K562 (cell line): Measurements from ENCODE around the gene ASIC1. TPM values are rescaled to one million over a fixed set of nuclear protein-coding genes. Genes with fewer than 3 reads are reported as not detected.

Experiments used
- BMI1 ChIP-seq: fragments of 150-350 bp; IDR thresholded peaks from 2 replicates; pipeline ENCODE4 v1.6.1; 2014; ENCODE audit warnings: low read length
- CTCFL ChIP-seq: IDR thresholded peaks from 2 replicates; pipeline ENCODE4 v1.6.1; 2011; ENCODE audit warnings: borderline replicate concordance, low read depth, mild to moderate bottlenecking, moderate library complexity, low read length; ENCODE audit not compliant: insufficient read depth, poor library complexity, severe bottlenecking
- E4F1 ChIP-seq: fragments of 250-450 bp; sonication (Bioruptor Pico); IDR thresholded peaks from 2 replicates; pipeline ENCODE4 v1.5.0; 2021; ENCODE audit warnings: mild to moderate bottlenecking, borderline replicate concordance
- HES1 ChIP-seq: fragments of 450-650 bp; IDR thresholded peaks from 2 replicates; pipeline ENCODE4 v1.6.1; 2016; ENCODE audit warnings: low read depth, mild to moderate bottlenecking, moderate library complexity
- JUND ChIP-seq, 2 experiments: IDR thresholded peaks; 2 replicates in 1 of 2; 3 replicates in 1 of 2; pipeline ENCODE4 v1.6.1; 2011; ENCODE audit warnings: borderline replicate concordance in 2 of 2, low read depth in 2 of 2, low read length in 2 of 2, improper control_type of control experiment in 1 of 2, missing biosample characterization in 1 of 2, missing genetic modification characterization in 1 of 2, missing genetic modification reagents in 1 of 2
- KDM2B ChIP-seq: fragments of 250-450 bp; sonication (Bioruptor Pico); IDR thresholded peaks from 2 replicates; pipeline ENCODE4 v1.8.0; 2021; ENCODE audit warnings: mild to moderate bottlenecking, moderate library complexity
- KLF16 ChIP-seq: IDR thresholded peaks from 2 replicates; pipeline ENCODE4 v1.6.1; 2016; ENCODE audit warnings: antibody characterized with exemption
- SMARCA4 ChIP-seq: fragments of 450-650 bp; IDR thresholded peaks from 2 replicates; pipeline ENCODE4 v1.6.1; 2016
- TEAD4 ChIP-seq, 2 experiments: sonication (generic) in 1 of 2; formaldehyde crosslinking in 1 of 2; IDR thresholded peaks; 2 replicates each; pipeline versions ENCODE4 v1.6.1 to v1.8.0; 2012 to 2022; ENCODE audit warnings: borderline replicate concordance in 1 of 2, inconsistent platforms in 1 of 2, low read length in 1 of 2, mild to moderate bottlenecking in 1 of 2, missing genetic modification reagents in 1 of 2
- ZBTB43 ChIP-seq: sonication (generic); formaldehyde crosslinking; IDR thresholded peaks from 2 replicates; pipeline ENCODE4 v1.8.0; 2023; ENCODE audit warnings: mild to moderate bottlenecking, missing genetic modification reagents
- ZNF398 ChIP-seq: fragments of 250-450 bp; sonication (Bioruptor Pico); IDR thresholded peaks from 2 replicates; pipeline ENCODE4 v1.8.0; 2021; ENCODE audit warnings: moderate library complexity, mild to moderate bottlenecking, inconsistent platforms
- ZNF512 ChIP-seq: IDR thresholded peaks from 2 replicates; pipeline ENCODE4 v1.6.1; 2016; ENCODE audit warnings: missing genetic modification characterization, missing compliant biosample characterization
- ZNF830 ChIP-seq: fragments of 250-450 bp; sonication (Bioruptor Pico); IDR thresholded peaks from 2 replicates; pipeline ENCODE4 v1.5.0; 2021; ENCODE audit warnings: mild to moderate bottlenecking
- polyA plus RNA-seq, 8 experiments: library from polyadenylated mRNA; depleted of rRNA in 4 of 8; stranded (reverse) in 5 of 8; unstranded in 3 of 8; fragments of >200 nt; fragmentation: Nextera tagmentation in 2 of 8; fragmentation: Illumina TruSeq in 1 of 8; extraction: Ambion mirVana in 2 of 8; extraction: Trizol in 1 of 8; gene quantifications; 2 replicates each; pipeline versions ENCODE4 v1.2.1 to v1.2.3, GENCODE V29; 2011 to 2014; ENCODE audit warnings: inconsistent platforms in 1 of 8, missing spikeins in 1 of 8
- total RNA-seq, 7 experiments: library from RNA; depleted of rRNA in 6 of 7; stranded (reverse); fragments of >200 nt in 6 of 7; fragmentation: Illumina TruSeq in 2 of 7; extraction: Trizol in 2 of 7; gene quantifications; 2 replicates each; pipeline versions ENCODE4 v1.2.1 to v1.2.3, GENCODE V29; 2011 to 2021; ENCODE audit warnings: low replicate concordance in 1 of 7

ASIC1 gene
- total and polyA plus RNA-seq, 9 of the 15 experiments (the other 6 are each of a cell fraction or from before 2014, with no cell fraction given), result 0.01 to 1.7 (median 0.45) TPM

GRCh38 chr12:50025187-50026059, 32.0 kb upstream of the ASIC1 start, which contains the start of gene RACGAP1 (continued):
- TF ChIP-seq ZBTB43, result no peak
- TF ChIP-seq SMARCA4, result no peak
- TF ChIP-seq ZNF512 (tag), result no peak
- TF ChIP-seq BMI1, result no peak
- TF ChIP-seq KLF16, result no peak
- no peak for TF ChIP-seq HES1
- no peak for TF ChIP-seq ZNF830 (CRISPR knock-in tag)
- no peak for TF ChIP-seq ZNF398
- no peak for TF ChIP-seq KDM2B
- no peak for TF ChIP-seq TEAD4 (IDR thresholded peaks at IDR 0.05; ENCODE audit: low read length)
- no peak for TF ChIP-seq TEAD4 (CRISPR knock-in tag; IDR thresholded peaks at IDR 0.05; ENCODE audit: borderline replicate concordance)
- 0 out of 2 replicates have a peak, but pooled peaks have one; percentile 14 for TF ChIP-seq E4F1 (CRISPR knock-in tag)
- no peak for TF ChIP-seq CTCFL
- peak; percentile 76 for TF ChIP-seq JUND (IDR thresholded peaks at IDR 0.05; ENCODE audit: borderline replicate concordance, low read depth, low read length)
- peak; percentile 74; the same call in 2 of the 3 replicates for TF ChIP-seq JUND (tag; IDR thresholded peaks at IDR 0.05; ENCODE audit: borderline replicate concordance, low read depth, low read length)
